Lung (tissue), 12 donors: Measurements from ENCODE around the gene CLEC1A. TPM values are rescaled to one million over a fixed set of nuclear protein-coding genes. Genes with fewer than 3 reads are reported as not detected.

ENCODE experiments used
- ATAC-seq: fragments of 200-7000 bp; cut with Tn5 transposase; one replicate; pipeline ENCODE4 v1.9.1; 2020; ENCODE audit warnings: moderate number of reproducible peaks; ENCODE audit not compliant: insufficient read depth, low FRiP score
- DNase-seq, 3 donors: peaks; one replicate each; pipeline ENCODE4 v3.0.0-alpha.2; 2013 to 2017
- H3K27ac ChIP-seq, 2 donors: one replicate each; pipeline ENCODE4 v1.5.1; 2013; ENCODE audit warnings: mild to moderate bottlenecking in 2 of 2, moderate library complexity in 2 of 2, control low read depth in 1 of 2, inconsistent platforms in 1 of 2, low read depth in 1 of 2, low read length in 1 of 2
- H3K27me3 ChIP-seq, 3 donors: one replicate each; pipeline ENCODE4 v1.5.1; 2013; ENCODE audit warnings: low read length in 2 of 3; ENCODE audit not compliant: control insufficient read depth in 3 of 3, insufficient read depth in 3 of 3
- H3K36me3 ChIP-seq, 4 donors: one replicate each; pipeline ENCODE4 v1.5.1; 2013; ENCODE audit warnings: low read length in 4 of 4, mild to moderate bottlenecking in 1 of 4, moderate library complexity in 1 of 4; ENCODE audit not compliant: control insufficient read depth in 4 of 4, insufficient read depth in 4 of 4
- H3K4me1 ChIP-seq, 5 donors: one replicate each; pipeline ENCODE4 v1.5.1; 2013; ENCODE audit warnings: low read length in 5 of 5, mild to moderate bottlenecking in 2 of 5, moderate library complexity in 1 of 5; ENCODE audit not compliant: control insufficient read depth in 5 of 5, insufficient read depth in 5 of 5
- H3K4me3 ChIP-seq: one replicate; pipeline ENCODE4 v1.5.1; 2013; ENCODE audit warnings: mild to moderate bottlenecking, control low read depth, moderate library complexity
- H3K9ac ChIP-seq, 2 donors: one replicate each; pipeline ENCODE4 v1.5.1; 2013; ENCODE audit warnings: low read length in 2 of 2, control low read depth in 1 of 2; ENCODE audit not compliant: insufficient read depth in 1 of 2
- H3K9me3 ChIP-seq, 4 donors: one replicate each; pipeline ENCODE4 v1.5.1; 2013; ENCODE audit warnings: low read length in 3 of 4, mild to moderate bottlenecking in 1 of 4, moderate library complexity in 1 of 4; ENCODE audit not compliant: control insufficient read depth in 4 of 4, insufficient read depth in 3 of 4
- CTCF ChIP-seq: IDR thresholded peaks from 2 replicates; pipeline ENCODE4 v1.5.1; 2012; ENCODE audit warnings: mild to moderate bottlenecking; ENCODE audit errors: control extremely low read depth, extremely low read depth
- WGBS, 2 donors: extraction: QIAGEN DNeasy Blood & Tissue Kit; methylation state at CpG; one replicate each; pipeline ENCODE4 v1.1.7; 2013; 5-methylcytosine and 5-hydroxymethylcytosine counted together
- polyA plus RNA-seq, 2 donors: library from polyadenylated mRNA; stranded (reverse); fragments of 200-250 nt; gene quantifications; one replicate each; pipeline ENCODE4 v1.2.1, GENCODE V29; 2013
- total RNA-seq, 2 donors: library from RNA; depleted of rRNA in 1 of 2; stranded (reverse); fragments of >200 nt in 1 of 2; gene quantifications; one replicate each; pipeline ENCODE4 v1.2.1, GENCODE V29; 2014 to 2021
- donor health status: control.
- donor health status: control.
- donor health status: Bipolar disorder and iron deficiency.
- donor health status: healthy.
- donor health status: DM: yes; HTN: yes; CAD: no.

The CLEC1A gene
- total and polyA plus RNA-seq, 4 donors, result 6.8 to 18.7 (median 8.9) TPM

- Histone ChIP-seq H3K4me1 (no peaks in the 10 kb centered on the region), H3K9ac (no peak overlapping the region), H3K27ac (no peak overlapping the region), H3K27me3 (no peaks in the 10 kb centered on the region), H3K4me3 (no peak overlapping the region), H3K9me3 (no peaks in the 10 kb centered on the region), H3K36me3 (no peaks in the 10 kb centered on the region)
- peak in 1 of 3 donors; percentile 16 for DNase-seq
- ATAC-seq, result no peak
- TF ChIP-seq CTCF, result no peak
These were observed 56.6 kb downstream of the CLEC1A start for GRCh38 chr12:10042167-10042566.

GRCh38 chr12:10033783-10034545 lies 64.8 kb downstream of the CLEC1A start:
- ATAC-seq (no peak), DNase-seq (peak in 2 of 3 donors; percentile 32 to 36)
- Histone ChIP-seq H3K9ac (no peak overlapping the region), H3K36me3 (no peaks in the 10 kb centered on the region), H3K27ac (no peak overlapping the region), H3K4me1 (no peaks in the 10 kb centered on the region), H3K9me3 (no peaks in the 10 kb centered on the region), H3K27me3 (no peaks in the 10 kb centered on the region), H3K4me3 (no peak overlapping the region)
- WGBS, 2 donors, result 74 to 84% methylated on average over 1 of the region's 1 CpG
- TF ChIP-seq CTCF, result peak; percentile 25

DNA sequence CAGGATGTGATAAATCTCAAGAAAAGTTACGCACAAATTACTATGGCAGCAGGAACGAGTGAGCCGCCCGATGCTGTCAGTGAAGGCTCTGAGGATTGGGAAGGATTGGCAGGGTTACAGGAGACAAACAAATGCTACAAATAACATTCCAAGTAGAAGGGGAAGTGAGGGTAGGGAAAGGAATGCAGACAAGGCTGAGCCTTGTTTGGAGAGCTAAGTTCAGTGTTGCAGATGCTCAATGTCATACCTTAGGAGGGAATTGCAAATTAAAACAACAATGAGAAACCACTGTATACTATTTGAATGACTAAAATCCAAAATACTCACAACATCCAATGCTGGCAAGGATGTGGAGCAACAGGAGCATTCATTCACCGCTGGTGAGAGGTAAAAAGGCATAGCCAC lies 67.0 kb downstream of the CLEC1A start:
- WGBS, 2 donors, result 52 to 66% methylated on average over 5 of the region's 5 CpGs
- H3K27ac ChIP-seq, result no peak overlapping the region
- H3K9ac ChIP-seq, result no peak overlapping the region
- DNase-seq (peak in 1 of 3 donors; percentile 15), ATAC-seq (no peak)
- no peaks in the 10 kb centered on the region for H3K27me3 ChIP-seq
- no peaks in the 10 kb centered on the region for H3K9me3 ChIP-seq
- TF ChIP-seq CTCF, result no peak
- no peaks in the 10 kb centered on the region for H3K4me1 ChIP-seq
- no peak overlapping the region for H3K4me3 ChIP-seq
- H3K36me3 ChIP-seq, result no peaks in the 10 kb centered on the region

GRCh38 chr12:10031321-10031720 lies 67.5 kb downstream of the CLEC1A start:
- whole genome bisulfite sequencing, 2 donors, result 51 to 62% methylated on average over 4 of the region's 4 CpGs
- TF ChIP-seq CTCF, result no peak
- no peak for DNase-seq
- no peak overlapping the region for H3K4me3 ChIP-seq
- no peak overlapping the region for H3K27ac ChIP-seq
- H3K9ac ChIP-seq, result no peak overlapping the region
- no peaks in the 10 kb centered on the region for H3K4me1 ChIP-seq
- no peak for ATAC-seq
- H3K9me3 ChIP-seq, result no peaks in the 10 kb centered on the region
- no peaks in the 10 kb centered on the region for H3K27me3 ChIP-seq
- no peaks in the 10 kb centered on the region for H3K36me3 ChIP-seq
